HG03280 (cell line): ENCODE results near the gene PIEZO2.

ENCODE experiments used
- ATAC-seq: cut with Tn5 transposase; IDR thresholded peaks from one replicate; pipeline ENCODE4 v1.9.1; 2021; ENCODE audit warnings: mild to moderate bottlenecking, moderate library complexity; ENCODE audit not compliant: unreplicated experiment

PIEZO2 gene

GRCh38 chr18:11033503-11033902 lies 115.9 kb downstream of the PIEZO2 start:
- ATAC-seq: no peak

DNA sequence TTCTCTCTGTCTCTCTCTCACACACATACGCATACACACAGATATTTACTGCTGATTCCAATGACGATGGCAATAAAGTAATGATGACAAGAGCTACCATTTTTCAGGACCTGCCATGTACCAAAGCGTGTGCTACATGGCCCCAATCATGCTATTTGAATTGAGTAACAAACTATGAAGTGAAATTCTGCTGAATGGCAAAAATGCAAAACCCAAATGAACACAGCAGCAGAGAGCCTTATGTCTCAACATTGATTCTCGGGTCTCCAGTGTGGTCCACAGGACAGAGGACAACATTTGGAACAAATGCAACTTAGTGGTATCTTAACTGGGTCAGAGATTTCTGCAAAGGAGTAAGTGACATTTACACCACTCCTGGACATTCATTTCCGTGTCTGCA lies 117.4 kb downstream of the PIEZO2 start:
- ATAC-seq: no peak

DNA sequence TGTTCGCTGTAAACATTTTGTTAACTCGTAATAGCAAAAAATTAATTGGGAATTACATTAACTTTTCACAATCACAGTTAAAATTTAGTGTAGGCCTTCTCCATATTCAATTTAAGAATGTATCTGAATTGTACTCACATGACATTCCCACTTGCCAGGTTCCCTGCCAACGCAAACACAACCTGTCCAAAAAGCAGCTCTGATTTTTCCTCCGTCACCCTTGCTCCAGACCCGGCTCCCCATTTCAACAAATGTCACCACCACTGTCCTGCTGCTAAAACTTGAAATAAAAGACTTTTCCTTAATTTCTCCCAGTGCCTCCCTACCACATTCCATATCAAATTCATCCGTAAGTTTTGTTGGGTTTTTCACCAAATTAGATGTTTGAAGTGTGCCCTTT lies 120.3 kb downstream of the PIEZO2 start:
- no peak for ATAC-seq

- peak; percentile 93 for ATAC-seq
Observed at GRCh38 chr18:11027862-11028261, 121.5 kb downstream of the PIEZO2 start.

DNA sequence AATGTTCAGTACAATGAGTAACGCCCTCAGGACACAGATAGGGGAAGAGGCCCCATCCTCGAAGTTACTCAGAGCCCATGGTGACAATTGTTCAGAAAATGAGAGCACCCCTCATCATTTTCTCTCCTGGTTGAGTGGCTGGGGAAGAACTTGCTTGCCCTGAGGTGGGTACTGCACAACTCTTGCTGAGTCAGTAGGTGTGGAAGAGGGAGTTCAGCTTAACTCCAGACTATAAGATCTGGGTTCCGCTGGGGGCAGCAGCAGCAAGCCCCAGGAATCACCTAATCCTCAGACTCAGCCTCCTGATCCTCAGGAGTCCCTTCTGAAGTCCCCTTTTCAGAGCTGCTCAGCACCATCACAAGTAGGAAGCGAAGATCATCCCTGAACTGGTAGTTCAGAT lies 123.7 kb downstream of the PIEZO2 start:
- ATAC-seq: no peak

DNA sequence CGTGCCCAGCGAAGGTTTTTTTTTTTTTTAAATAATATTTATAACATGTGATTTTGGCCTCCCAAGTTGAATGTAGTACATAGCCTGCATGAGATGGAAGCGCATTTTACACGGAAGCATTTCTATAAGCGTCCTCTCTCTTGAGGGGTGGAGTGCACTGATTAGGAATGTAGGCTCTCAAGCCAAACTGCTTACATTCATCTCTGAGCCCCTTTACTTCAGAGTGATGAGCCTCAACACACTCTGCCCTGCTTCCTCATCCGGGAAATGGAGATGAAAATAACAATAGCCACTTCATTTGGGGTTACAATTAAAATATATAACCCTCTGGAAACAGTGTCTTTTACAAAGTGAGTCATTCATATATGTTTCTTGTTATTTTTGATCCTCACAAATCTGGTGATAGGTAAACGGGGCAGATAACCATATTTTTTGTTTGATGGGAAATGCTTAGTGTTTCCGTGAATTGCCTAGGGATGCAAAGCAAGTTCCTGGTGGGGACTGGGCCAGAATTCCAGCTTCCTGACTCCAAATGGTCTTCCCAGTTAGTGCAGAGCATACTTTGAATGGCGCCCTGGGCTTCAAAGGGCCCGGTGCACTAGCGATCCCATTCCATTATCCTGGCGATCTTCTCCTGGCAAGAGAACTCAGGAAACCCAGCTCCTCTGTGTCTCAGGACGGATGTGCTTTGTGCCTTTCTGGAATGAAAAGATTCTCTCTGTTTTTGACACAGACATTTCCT lies 124.3 kb downstream of the PIEZO2 start:
- no peak for ATAC-seq

- ATAC-seq: no peak
Observed at GRCh38 chr18:11021477-11021876, 127.9 kb downstream of the PIEZO2 start.

GRCh38 chr18:11020877-11021414 lies 128.4 kb downstream of the PIEZO2 start:
- no peak for ATAC-seq

DNA sequence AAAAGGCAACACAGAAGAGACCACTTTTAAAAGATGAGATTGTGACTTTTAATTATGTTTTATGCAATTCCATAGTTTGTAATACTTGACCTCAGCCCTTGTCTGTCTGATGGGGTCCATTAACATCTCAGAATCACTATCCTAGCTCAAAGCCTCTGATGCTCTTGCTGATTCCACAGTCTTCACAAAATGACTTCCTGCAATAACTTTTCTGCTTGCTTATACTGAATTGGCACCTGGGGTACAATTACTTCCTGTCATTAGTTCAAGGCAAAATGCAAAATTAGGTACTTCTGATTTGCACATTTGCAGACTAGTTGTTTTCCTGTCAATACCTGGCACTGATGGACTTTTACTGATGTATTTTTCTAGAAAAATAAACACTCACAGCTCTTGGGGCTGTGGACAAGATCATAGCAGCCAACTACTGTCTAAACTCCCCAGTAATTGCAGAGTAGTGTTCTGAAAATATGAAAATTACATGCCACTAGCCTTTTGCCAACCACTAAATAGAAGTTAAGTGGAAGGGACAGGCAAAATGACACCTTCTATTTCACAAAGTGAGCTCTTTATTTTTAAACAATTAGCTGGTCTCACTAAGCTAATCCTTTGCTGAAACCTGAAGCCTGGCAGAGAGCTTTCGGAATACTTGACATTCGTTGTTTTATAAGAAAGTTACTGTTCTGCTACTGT lies 129.1 kb downstream of the PIEZO2 start:
- ATAC-seq: no peak

DNA sequence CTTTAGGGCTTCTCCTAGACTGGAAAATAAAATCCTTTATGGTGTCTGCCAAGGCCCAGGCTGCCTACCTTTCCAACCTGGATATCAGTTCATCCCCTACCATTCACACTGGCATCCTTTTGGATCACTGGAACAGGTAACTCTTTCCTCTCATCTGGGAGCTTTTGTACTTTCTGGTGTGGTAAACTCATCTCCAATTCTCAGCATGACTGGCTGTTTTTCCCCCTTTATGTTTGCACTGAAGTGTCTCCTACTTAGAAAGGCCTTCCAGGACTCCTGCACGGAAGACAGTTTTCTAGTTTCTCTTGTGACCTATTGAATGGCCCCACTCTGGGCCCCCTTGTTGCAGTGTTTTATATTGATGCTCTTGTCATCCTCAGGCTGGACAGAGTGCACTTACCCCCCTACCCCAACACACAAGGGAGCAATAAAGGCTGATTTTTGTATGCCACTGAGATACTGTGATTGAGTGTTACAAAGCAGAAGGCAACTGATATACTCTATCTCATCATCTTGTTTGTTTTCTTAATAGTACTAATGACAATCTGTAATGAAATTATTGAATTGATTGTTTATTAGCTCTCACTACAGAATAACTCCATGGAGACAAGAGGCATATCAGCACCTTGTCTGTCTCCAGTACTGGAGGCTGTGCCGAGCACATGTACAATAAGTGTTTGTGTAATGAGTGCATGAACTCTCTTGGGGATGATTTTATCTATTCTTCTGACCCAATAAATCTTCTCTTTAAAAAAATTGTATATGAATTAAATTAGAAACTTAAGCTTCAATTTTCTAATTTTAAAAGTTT lies 129.9 kb downstream of the PIEZO2 start:
- no peak for ATAC-seq

- no peak for ATAC-seq
Observed at GRCh38 chr18:11009869-11010268, 139.5 kb downstream of the PIEZO2 start.

- ATAC-seq: no peak
Observed at GRCh38 chr18:11009147-11009546, 140.2 kb downstream of the PIEZO2 start.

GRCh38 chr18:11008505-11008904 lies 140.9 kb downstream of the PIEZO2 start:
- ATAC-seq: no peak

DNA sequence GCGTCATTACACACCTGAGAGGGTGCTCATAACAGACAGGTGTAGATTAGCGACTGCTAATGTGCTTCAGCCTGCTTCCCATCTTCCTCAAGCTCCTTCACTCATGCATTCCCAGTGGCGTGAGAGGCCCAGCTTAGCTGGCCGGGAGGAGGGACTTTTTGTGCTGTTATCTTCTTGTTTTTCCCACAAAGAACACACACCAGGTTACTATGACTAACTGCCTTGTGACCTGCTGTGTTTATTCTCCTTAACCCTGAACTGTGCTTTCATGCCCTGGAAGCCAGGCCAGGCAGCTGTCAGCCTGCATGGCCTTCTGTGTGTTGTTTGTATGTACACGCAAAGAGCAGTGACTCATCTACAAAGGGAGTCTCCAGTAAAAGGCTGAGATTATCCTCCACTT lies 143.8 kb downstream of the PIEZO2 start:
- ATAC-seq: no peak

- no peak for ATAC-seq
Observed at GRCh38 chr18:11004951-11005350, 144.4 kb downstream of the PIEZO2 start.

- ATAC-seq: no peak
Observed at GRCh38 chr18:11004294-11004693, 145.1 kb downstream of the PIEZO2 start.

- no peak for ATAC-seq
Observed at GRCh38 chr18:11002796-11003195, 146.6 kb downstream of the PIEZO2 start.

DNA sequence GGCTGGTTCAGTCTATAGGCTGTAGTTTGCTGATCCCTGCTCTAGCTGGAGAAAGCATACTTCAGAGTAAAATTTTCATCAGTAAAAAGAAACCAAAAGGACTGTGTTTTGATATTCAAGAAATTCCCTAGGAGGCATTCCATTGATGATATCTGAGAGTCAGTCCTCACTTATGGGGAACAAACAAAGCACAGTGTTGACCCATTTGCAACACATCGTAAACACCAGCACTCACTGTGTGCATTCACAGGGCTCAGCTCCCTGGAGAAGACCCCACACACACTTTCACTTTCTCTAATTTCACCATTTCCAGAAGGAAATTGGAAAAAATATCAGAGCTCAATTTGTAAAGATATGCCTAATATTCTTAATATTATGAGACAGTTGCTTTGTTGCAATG lies 147.1 kb downstream of the PIEZO2 start:
- ATAC-seq: no peak

DNA sequence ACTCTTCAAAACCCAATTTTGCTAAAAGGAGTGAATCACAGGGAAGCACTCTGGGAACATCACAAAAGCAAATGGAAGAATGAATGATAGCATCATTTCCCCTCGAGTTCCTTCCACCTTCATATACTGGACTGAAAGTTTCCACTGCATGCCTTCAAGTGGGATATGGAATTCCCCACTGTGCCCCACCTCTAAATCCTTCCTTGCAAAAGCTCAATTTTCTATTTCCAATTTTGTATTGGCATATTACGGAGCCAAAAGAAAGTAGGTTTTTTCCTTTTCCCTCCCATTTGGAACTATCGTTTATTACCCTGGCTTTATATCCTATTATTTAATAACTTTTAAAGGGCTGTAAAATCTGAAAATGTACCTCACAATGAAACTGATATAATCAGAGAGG lies 149.3 kb downstream of the PIEZO2 start:
- no peak for ATAC-seq

- ATAC-seq: no peak
Observed at GRCh38 chr18:10997885-10998284, 151.5 kb downstream of the PIEZO2 start.

DNA sequence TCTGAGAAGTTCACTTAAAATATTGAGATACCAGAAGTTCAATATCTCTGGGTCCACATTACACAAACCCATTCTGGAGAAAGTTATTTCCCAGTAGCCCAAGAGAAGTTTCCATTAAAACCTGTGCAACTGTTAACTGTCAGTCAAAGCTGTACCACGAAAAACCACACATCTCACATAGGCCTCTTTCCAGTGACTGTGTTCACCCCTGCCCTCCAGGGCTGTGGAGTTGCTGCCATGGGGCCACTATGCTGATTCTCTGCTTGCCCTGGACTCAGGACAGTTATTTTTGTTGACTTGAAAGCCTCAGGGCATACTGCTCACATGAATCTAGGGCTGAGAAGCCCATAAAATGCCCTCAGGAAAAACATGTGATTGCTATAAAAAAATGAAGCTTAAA lies 153.8 kb downstream of the PIEZO2 start:
- no peak for ATAC-seq
